AG04450 (cell line): ENCODE results near the gene BCORL1. TPM values are rescaled to one million over a fixed set of nuclear protein-coding genes. Genes with fewer than 3 reads are reported as not detected.

Experiments
- CTCF ChIA-PET: fragments of 300-600, 350-600 bp; formaldehyde crosslinking; extraction: SDS; loops from one replicate; lab custom pipeline; 2022; ENCODE audit warnings: antibody characterized with exemption, inconsistent platforms; lab: Charles Lee
- POLR2A ChIA-PET: fragments of 350-600 bp; formaldehyde crosslinking; extraction: SDS; loops from one replicate; lab custom pipeline; 2021; ENCODE audit warnings: antibody characterized with exemption, inconsistent platforms; lab: Yijun Ruan, JAX
- DNase-seq: peaks from one replicate; pipeline ENCODE4 v3.0.0-alpha.2; 2011; ENCODE audit warnings: low read depth, low spot score
- H3K27ac ChIP-seq: one replicate; pipeline ENCODE4 v1.5.1; 2012; ENCODE audit warnings: low read depth, low read length, control low read depth
- H3K27me3 ChIP-seq: one replicate; pipeline ENCODE4 v1.6.0; 2012; ENCODE audit warnings: low read length; ENCODE audit not compliant: control insufficient read depth, insufficient read depth
- H3K4me3 ChIP-seq: 2 replicates; pipeline ENCODE4 v1.5.1; 2011; ENCODE audit warnings: mild to moderate bottlenecking, low read depth, low read length, control low read depth
- H3K9me3 ChIP-seq: 2 replicates; pipeline ENCODE4 v1.5.1; 2012; ENCODE audit warnings: low read length; ENCODE audit not compliant: control insufficient read depth, insufficient read depth
- CTCF ChIP-seq: IDR thresholded peaks from 2 replicates; pipeline ENCODE4 v1.5.1; 2011; ENCODE audit warnings: low read depth, low read length, control low read depth, inconsistent platforms
- polyA plus RNA-seq: library from polyadenylated mRNA; depleted of rRNA; stranded (reverse); fragments of >200 nt; gene quantifications from 2 replicates; pipeline ENCODE4 v1.2.3, GENCODE V29; 2011

BCORL1 gene
- polyA plus RNA-seq, 1 experiment: 1.0 TPM

GRCh38 chrX:129959493-129959832 lies 23.0 kb upstream of the BCORL1 start:
- Histone ChIP-seq H3K9me3 (no peaks in the 10 kb centered on the region), H3K27me3 (no peaks in the 10 kb centered on the region), H3K27ac (peak overlapping the region; percentile 11), H3K4me3 (no peak overlapping the region)
- DNase-seq: no peak
- ChIA-PET CTCF (no interaction called here), POLR2A (interaction anchor here (0.6 kb wide), 1 partner anchor 22 kb away, joined by 5 read pairs; no protein-coding TSS in a partner anchor)
- TF ChIP-seq CTCF: no peak

GRCh38 chrX:129961180-129962083 lies 21.0 kb upstream of the BCORL1 start:
- no peaks in the 10 kb centered on the region for H3K27me3 ChIP-seq
- no peaks in the 10 kb centered on the region for H3K9me3 ChIP-seq
- ChIA-PET CTCF (interaction anchor here (0.7 to 1.0 kb wide), 3 partner anchors 36 to 99 kb away, joined by 3 to 5 read pairs (median 5); no protein-coding TSS in a partner anchor), POLR2A (interaction anchor here (0.5 kb wide), 1 partner anchor 129 kb away, joined by 3 read pairs; no protein-coding TSS in a partner anchor)
- no peak overlapping the region for H3K27ac ChIP-seq
- no peak for TF ChIP-seq CTCF
- no peak overlapping the region for H3K4me3 ChIP-seq
- DNase-seq: no peak

GRCh38 chrX:129963729-129964128 lies 18.7 kb upstream of the BCORL1 start:
- Histone ChIP-seq H3K4me3 (no peak overlapping the region), H3K27me3 (no peaks in the 10 kb centered on the region), H3K9me3 (no peaks in the 10 kb centered on the region), H3K27ac (no peak overlapping the region)
- DNase-seq: no peak
- no peak for TF ChIP-seq CTCF
- POLR2A ChIA-PET: interaction anchor here (0.6 kb wide), 1 partner anchor 18 kb away, joined by 7 read pairs; no protein-coding TSS in a partner anchor
- CTCF ChIA-PET: no interaction called here

- POLR2A ChIA-PET: interaction anchor here (0.6 kb wide), 1 partner anchor 18 kb away, joined by 14 read pairs; no protein-coding TSS in a partner anchor
- CTCF ChIA-PET: no interaction called here
- no peak overlapping the region for H3K27ac ChIP-seq
- H3K4me3 ChIP-seq: no peak overlapping the region
- no peak for TF ChIP-seq CTCF
- DNase-seq: no peak
- no peaks in the 10 kb centered on the region for H3K9me3 ChIP-seq
- H3K27me3 ChIP-seq: no peaks in the 10 kb centered on the region
Observed at GRCh38 chrX:129965166-129965565, 17.3 kb upstream of the BCORL1 start.

GRCh38 chrX:129968968-129969367 lies 13.5 kb upstream of the BCORL1 start:
- ChIA-PET POLR2A (no interaction called here), CTCF (no interaction called here)
- DNase-seq: no peak
- Histone ChIP-seq H3K27me3 (peaks cover 6% of the 10 kb centered on the region), H3K9me3 (no peaks in the 10 kb centered on the region), H3K27ac (no peak overlapping the region), H3K4me3 (no peak overlapping the region)
- TF ChIP-seq CTCF: no peak
